Fibroblast of peridontal ligament (primary cell): Measurements from ENCODE around the gene SLC20A1.

Experiments
- DNase-seq: peaks from one replicate; pipeline ENCODE4 v3.0.0-alpha.2; 2010; ENCODE audit errors: extremely low read depth

The SLC20A1 gene

DNA sequence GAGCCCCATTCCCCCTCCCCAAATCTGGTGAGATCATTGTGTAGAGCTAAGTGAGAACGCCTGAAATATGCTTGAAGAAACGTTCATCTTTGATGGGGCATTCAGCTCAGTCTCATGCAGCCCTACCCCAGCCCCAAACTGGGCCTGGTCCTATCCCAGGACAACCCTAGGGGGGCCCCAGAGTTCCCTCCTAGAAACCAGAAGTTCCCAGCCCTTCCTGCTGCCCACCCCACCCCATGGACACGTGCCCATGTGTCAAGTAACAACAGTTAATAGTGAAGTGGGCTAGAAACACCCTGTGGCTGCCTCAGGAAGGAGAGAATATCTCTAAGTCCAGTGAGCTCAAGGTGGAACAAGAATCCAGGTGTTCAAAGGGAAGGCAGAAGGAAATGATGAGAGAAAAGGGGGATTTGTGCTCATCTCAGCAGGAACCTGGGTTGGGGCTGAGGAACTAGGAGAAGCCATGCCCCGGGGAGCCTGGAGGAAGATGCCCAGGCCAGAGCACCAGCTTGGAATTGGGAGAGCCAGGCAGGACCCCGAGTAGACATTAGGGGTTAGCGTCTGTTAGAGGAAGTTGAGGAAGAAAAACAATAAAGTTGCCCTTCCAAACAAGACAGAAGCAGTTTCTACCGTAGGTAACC lies 20.1 kb upstream of the SLC20A1 start:
- DNase-seq, result no peak

DNA sequence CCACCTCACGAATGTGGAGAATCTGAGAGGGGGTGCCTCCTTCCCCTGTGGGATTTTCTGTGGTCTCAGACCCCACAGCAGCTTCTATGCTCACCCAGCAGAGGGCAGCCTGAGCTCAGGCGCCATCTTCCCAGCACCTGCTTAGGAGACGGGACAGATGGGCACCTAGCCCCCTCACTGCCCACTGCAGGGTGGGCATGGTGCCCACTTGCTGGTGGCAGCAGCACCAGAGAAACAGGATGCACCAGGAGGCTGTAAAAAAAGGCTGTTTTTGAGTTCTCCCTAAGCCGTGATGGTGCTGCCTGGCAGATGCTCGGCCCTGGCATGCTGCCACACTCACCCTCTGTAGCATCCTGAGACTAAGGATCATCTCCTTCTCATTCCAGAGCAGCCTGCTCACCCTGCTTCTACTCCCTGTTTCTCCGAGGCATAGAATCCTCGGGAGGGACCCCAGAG lies 19.1 kb upstream of the SLC20A1 start:
- DNase-seq, result peak; percentile 64

DNA sequence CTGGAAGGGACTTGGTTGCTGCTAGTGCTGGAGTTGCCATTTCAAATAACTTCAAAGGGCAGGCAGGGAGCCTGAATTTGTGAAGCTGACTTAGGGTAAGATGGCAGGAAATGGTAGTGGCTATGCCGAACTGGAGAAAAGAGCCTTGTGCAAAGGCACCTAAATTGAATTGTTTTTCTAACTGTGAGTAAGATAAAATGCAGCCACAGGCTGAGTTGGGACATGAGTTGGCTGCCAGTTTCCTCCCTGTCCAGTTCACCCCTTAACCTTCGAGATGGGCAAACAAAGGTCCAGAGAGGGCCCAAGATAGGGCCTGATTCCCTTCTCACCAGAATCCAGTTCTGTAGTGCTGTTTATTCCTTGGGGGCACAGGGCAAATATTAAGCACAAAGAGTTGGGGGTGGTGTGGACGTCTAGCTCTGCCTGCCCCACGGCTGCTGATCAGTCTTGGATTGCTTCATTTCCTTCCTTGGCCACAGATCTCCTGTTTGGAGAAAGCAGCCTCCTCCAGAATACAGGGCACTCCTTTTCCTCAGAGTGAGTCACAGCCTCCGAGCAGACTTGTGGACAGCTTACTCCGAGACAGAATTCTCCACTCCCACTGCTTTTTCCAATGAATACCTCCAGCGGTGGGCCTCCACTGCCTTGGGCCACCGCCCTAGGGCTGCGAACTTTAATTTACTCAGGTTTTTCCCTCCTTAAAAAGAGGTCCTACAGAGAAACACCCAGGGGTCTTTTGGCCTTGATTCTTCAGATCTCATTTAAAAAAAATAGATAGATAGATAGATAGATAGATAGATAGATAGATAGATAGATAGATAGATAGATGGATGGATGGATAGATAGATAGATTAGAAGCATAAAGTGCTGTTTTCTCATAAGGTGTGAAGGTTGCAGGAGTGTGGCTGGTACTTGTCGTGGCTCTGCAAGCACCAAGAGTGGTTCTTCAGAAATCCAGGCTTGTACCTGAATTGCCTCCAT lies 18.4 kb upstream of the SLC20A1 start:
- peak; percentile 94 for DNase-seq

DNA sequence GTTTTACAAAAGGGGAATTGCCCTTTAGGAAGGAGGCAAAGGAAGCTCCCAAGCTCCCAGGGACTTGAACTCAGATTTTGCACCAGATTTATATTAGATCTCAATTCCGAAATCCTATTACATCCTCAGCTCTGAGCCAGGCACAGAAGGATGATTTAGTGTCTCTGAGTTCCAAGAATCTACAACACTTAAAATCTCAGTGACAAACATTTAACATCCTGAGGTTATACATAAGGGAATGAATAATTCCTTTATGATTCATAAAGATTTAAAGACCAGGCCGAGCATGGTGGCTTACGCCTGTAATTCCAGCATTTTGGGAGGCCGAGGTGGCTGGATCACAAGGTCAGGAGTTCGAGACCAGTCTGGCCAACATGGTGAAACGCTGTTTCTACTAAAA lies 16.5 kb upstream of the SLC20A1 start:
- no peak for DNase-seq

DNA sequence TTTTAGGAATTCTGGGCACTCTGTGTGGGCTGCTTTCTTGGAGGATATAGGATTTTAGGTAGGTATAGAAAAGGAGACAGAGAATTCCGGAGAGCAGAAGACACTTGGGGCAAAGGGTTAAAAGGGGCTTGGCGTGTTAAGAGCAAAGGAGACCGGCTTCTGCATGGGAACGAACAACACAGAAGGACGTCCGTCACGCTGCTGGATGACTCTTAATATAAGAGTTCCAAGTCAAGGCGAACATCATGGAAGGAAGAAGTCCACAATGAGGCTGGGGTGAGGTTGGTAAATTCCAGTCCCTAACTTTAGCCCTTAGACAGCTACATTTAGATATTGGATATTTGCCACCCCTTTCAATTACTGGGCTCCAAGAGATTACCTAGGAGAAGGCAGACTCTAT lies 15.9 kb upstream of the SLC20A1 start:
- DNase-seq, result no peak

DNA sequence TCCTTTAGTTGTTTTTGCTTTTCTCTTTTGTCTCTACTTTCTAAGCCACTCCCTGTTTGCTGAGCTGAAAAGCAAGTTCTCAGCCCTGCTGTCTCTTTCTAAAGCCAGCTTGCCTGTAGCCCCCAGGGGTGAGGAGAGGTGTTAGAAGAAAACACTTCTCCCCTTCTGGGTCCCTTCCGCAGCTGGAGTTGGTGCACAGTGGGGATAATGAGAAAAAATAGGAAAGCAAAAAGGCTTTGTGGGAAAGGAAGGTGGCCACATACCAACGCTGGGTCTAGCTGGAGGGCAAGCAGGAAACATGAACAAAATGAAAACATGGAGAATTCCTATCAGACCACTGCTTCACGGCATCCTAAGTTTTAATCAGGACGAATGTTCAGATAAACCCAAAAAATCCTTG lies 15.5 kb upstream of the SLC20A1 start:
- DNase-seq, result no peak

DNA sequence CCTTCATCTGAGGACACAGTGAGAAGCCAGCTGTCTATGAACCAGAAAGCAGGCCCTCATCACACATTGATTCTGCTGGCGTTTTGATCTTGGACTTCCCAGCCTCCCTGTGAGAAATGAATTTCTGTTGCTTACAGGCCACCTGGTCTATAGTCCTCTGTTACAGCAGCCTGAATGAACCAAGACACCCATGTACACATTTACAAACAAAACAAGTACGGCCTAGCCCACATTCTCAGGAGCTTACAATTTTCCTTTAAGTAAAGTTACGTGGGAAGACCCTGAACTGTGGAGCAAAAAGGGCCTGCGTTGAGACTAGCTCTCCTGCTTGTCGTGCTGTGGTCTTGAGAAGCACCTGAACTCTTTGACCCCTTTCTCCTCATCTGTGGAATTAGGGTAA lies 12.0 kb upstream of the SLC20A1 start:
- no peak for DNase-seq

DNA sequence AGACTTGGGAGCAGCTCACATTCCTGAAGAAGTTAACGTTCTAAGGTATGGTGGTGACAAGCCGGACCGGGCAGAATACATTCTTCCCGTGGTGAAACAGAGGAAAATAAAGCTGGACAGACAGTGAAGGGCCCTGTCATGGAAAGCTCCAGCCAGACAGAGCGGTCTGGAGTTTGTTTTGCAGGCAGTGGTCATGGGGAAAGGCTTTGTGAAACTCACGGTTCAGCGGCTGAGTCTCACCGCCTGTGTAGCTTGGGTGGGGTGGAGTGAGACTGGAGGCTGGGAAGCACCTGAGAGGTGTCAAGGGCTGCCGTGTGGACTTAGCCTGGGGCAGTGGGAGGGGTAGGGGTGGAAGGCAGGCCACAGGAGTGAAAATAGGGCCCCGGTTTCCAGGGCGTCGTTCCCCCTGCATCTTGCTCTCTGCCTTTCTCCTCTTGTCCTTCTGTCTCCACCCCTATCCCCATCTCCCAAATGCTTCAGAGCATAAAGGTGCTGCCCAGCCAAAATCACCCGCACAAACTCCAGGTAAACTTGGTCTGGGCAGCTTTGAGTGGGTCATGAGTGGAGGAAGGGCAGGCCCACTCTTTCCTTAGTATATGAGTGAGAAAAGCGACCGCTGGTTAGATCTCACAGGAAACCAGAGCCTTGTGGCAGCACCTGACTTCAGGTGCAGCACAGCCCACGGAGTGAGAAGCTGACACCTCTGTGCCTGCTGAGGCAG lies 11.4 kb upstream of the SLC20A1 start:
- no peak for DNase-seq

DNA sequence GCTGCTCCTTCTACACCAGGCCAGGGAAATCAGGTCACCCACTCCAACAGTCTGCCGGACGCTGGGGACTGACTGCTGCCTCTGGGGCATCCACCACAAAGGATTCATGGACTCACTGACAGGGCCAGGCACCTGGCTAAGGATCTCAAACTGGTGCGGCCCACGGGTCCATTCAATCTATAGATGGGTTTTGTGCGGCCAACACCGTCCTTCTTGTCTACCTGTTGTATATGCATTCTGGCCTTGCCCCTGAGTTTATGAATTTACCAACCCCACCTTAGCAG lies 10.9 kb upstream of the SLC20A1 start:
- no peak for DNase-seq

DNA sequence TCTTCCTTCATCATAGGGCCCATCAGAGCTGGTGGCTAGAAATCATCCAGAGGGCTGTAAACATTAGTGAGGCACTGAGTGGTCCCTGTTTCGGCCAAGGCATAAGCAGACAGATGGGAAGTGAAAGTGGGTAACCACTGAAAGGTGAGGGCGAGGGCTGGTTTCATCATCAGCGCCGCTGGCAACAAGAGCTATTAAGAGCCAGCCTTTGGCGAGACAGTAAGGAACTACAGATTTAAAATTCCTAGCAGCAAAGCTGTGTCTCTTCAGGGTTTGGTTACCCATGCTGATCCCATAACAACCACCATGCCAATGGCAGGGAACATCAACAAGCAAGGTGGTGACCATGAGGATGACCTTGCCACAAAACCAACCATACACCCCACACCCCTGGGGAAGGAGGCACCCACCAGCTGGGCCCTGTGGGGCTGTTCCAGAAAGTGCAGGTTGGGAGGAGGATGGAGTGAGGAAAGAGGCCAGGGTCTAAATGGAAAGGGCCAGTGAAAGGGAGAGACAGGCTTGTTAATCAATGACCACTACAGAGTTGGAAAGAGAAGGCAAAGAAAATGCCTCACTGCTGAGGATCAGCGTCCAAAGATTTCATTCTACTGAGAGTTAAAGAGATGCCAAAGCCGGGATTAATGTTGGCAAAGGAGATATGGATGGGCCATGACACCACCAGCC lies 9.0 kb upstream of the SLC20A1 start:
- no peak for DNase-seq

DNA sequence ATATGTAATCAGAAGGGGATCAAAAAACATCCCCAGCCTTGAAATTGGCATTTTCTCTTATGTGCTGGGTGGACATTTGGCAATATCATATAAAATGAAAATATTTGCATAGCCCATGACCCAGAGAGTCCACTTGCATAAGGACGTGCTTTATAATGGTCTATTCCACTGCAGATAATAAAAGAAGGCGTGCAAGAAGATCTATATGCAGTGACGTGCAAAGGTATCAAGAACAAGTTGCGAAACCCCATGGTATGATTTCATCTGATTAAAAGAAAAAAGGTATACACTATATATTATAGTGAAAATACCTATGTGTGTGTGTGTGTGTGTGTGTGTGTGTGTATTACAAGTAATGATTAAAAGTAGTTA lies 8.5 kb upstream of the SLC20A1 start:
- no peak for DNase-seq

DNA sequence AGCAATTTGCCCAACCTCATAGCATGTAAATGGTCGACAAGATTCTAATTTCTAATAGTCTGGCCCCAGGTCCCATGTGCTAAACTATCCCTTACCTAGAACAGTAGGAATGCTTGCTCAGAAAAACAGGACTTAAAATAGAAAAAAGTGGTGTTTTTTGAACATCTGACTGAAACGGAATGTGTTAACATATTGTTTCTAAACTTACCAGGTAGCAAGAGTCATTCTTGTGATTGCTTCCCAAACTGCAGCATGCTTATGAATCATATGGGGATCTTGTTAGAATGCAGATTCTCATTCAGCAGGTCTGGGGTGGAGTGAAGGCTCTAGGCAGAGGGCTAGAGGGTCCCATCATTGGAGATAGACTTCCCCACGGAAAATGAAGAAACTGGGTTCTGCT lies 5.8 kb upstream of the SLC20A1 start:
- no peak for DNase-seq

DNA sequence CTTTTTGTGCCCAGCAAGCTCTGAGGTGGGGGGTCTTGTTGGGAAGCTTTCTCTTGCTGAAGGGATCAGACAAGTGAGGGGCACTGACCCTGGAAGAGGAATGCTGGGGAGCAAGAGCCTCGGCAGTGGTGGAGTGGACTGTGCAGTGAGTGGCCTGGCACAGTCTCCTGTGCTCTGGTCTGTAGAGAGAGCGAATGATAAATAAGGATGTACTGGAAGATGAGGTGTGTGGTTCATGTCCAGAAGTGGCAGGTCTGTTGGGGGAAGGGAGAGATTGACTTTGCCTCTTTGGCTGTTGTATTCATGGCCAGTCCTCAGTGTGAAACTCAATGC lies 5.3 kb upstream of the SLC20A1 start:
- DNase-seq, result no peak

DNA sequence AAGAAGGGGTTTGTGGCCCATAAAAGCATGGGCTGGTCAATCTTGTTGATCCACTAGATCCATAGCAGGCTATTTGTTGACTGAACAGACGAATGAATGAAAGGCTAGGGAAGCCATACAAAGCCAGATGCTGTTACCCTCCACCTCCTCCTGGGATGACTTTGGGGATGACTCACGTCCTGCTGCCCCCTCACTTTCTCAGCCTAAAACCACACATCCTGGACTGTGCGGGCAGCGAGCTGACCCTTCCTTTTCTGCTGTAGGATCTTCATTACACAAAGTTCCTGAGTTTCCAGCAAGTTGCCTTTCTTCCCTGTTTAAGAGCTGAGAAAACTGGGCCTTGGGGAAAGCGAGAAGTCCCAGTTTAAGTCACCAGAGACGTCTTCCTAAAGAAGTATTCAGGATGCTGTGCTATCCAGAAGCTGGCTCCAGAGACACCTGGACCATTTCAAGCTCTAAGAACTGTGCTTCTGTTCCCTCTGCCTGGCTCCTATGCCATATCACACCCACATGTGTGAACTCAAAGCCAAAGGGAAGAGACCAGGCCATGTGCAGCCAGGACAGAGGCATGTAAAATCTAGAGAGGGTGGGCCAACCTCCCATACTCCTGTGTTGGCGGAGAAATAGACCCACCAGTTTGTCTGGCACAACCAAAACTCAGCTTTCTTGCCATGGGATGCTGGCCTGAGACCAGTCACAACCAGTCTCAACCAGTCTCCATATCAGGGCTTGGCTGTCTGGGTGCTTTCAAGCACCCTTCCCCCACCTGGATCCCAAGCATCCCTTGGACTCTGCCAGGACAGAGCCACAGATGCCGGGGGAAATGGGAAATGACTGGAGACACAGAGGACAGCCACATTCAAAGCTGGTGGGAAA lies 4.7 kb upstream of the SLC20A1 start:
- peak; percentile 75 for DNase-seq

DNA sequence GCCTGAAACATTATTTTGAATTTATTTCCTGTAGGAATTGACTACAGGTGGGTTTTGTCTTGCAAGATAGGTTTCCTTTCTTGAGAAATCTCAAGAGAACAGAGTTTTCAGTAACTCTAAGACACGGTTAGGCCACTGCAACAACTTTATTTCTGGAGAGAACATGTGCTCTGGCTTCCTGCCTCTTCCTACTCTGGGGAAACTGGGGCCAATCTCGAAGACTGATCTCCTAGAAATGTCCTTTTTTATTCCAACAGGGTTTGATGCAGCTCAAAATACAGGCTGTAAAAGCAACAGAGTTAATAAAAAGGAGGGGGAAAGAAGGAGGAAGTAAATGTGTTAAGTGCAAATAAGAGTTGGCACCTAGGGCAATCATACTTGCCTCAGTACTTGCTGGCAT lies 4.0 kb upstream of the SLC20A1 start:
- no peak for DNase-seq

DNA sequence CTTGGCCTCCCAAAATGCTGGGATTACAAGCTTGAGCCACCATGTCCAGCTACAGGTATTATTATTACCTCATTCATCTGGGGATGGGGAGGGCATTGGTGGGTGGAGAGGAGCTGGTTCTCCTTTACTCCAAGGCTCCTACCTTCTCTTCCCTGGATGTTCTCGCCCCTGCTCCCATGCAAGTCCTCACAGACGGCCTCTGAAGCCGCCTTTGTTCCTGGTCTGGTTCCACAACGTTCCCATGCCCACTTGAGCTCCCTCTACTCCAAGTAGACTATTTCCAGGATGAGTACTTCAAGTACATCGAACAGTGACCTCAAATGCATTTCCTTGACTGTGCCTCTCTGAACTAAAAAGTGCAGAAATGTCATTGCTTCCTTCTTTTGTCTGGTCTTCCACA lies 3.2 kb upstream of the SLC20A1 start:
- DNase-seq, result no peak

DNA sequence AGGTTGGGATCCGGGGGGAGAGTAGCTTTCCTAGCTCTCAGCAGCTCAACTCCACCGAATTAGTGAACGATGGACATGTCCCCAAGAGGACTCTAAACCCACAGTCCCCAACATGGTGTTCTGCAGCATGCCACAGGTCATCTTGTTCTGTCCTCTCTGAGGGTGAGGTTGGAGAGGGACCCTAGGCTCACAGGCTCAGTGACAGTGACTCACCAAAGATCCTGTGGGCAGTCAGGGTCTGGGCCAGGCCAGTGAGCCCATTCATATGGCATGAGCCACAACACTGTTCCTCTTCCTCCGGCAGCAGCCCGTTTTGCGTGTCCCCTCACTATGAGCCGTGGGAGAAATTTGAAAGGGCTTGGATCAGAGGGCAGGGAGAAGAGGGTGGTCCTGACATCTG lies 2.8 kb upstream of the SLC20A1 start:
- no peak for DNase-seq

DNA sequence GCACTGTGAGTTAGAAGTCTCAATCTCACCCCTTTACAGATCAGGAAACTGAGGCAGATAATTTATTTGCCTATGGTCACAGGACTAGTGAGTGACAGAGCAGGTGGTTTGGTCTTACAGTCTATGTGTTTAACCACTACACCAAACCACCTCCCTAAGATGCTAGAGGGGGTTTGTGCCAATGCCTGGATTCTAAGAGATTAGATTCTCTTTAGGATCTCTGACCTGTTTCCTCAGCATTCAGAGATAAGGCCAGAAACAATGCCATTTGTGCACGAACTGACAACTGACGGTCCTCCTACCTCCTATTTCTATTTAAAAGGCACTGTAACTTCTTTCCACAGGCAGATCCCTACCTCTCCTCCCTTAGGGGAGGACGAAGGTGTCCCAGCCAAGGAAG lies 2.3 kb upstream of the SLC20A1 start:
- DNase-seq, result no peak

DNA sequence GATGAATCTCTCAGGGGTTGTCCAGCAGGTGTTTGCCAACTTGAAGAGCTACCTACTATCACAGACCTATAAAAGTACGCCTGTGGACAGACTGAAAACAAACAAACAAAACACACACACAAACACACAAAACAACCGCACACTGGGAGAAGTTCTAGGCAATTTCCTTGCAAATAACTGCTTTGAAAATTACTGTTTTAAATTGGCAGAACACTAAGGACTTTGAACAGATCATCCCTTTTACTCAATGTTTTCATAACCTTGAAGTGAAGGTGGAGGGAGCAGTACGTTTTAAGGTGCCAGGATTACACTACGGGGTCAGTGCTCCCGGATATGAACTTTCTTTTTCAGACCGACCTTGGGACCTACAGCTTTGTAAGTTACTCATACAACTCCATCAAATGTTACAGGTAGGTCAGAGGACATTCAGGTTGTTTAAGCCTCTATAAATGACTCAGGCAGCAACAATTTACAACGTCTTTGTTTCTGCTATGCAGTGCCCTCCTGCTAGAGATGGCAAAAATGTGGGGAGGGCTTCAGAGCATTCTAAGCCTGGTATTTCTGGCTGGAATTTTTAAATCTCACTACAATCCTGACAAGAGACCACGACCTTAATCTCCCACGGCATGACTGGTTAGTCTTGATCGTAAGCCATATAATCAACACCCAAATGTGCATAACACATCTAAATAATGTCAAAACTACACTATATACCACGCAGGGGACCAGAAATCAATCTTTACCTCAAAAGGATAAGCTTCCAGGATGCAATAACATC lies 1.4 kb upstream of the SLC20A1 start:
- DNase-seq, result no peak

DNA sequence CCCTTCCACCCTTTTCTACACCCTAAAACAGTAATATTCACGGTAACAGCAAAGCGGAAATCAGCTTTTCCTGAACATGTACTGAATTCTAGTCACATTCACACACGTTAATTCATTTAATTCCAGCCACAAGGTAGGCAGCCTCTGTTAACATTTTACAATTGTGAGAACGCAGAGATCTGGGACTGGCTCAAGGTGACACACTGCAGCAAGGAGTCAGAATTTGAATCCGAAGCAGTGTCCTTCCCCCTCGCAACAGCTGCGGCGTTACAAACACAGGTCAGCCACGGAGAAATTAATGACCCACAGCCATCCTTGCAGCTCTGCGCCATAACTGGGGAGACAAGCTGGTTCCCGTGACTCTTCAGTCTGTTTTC lies 818 bp upstream of the SLC20A1 start:
- DNase-seq, result peak; percentile 43
